Measurements from ENCODE around the gene DNAJC4. TPM values are rescaled to one million over a fixed set of nuclear protein-coding genes. Genes with fewer than 3 reads are reported as not detected.
A peak's percentile ranks its signal among the peaks of the same experiment; 100 is the strongest.

Gene DNAJC4
- total and polyA plus RNA-seq, 2 of the 8 experiments (the other 6 are each of a cell fraction or from before 2014, with no cell fraction given) = 14.6 to 31.0 TPM

- H3K23me2 ChIP-seq (ENCODE audit: low read depth, low read length) = peaks cover 20% of the 10 kb centered on the region
- H3K27me3 ChIP-seq (replicated peaks in 1 of 4; ENCODE audit: control insufficient read depth in 3 of 4, extremely low read depth in 1 of 4, insufficient read depth in 3 of 4, low read length in 3 of 4) = no peaks in the 10 kb centered on the region
- H3K23ac ChIP-seq (ENCODE audit: insufficient read length) = no peak overlapping the region
- peaks cover 6% of the 10 kb centered on the region for H3K79me1 ChIP-seq (ENCODE audit: low read depth, low read length)
- 0 out of 2 replicates have a peak overlapping the region, but pooled peaks have one; percentile 20 for H4K8ac ChIP-seq (ENCODE audit: extremely low read depth, insufficient read depth, low read length)
- CTCF ChIA-PET (ENCODE audit: partially characterized antibody) = interaction anchor here (0.8 to 10.0 kb wide), 13 partner anchors 12 to 59 kb away, joined by 3 to 102 read pairs (median 4); partner anchors contain the start of genes CATSPERZ, ESRRA, FERMT3 and NUDT22
- no peak overlapping the region for H2BK15ac ChIP-seq (ENCODE audit: low read length)
- H2BK120ac ChIP-seq (replicated peaks; ENCODE audit: low read depth, low read length) = no peak overlapping the region
- WGBS, 2 experiments (ENCODE audit: extremely low coverage in 1 of 2, insufficient coverage in 1 of 2, insufficient read length in 1 of 2, insufficient replicate concordance in 2 of 2, low coverage in 1 of 2, low lambda C conversion rate in 2 of 2, missing lambda C conversion rate in 1 of 2) = 74% methylated on average over 5 of the region's 5 CpGs; no CpG with 5 or more reads in 1 of the 2 experiments
- H3K18ac ChIP-seq (ENCODE audit: extremely low read depth, low read length) = no peak overlapping the region
- no peak overlapping the region for H3K14ac ChIP-seq (ENCODE audit: insufficient read length)
- H2BK5ac ChIP-seq (ENCODE audit: low read depth, low read length) = no peak overlapping the region
- H4K5ac ChIP-seq (ENCODE audit: insufficient read length, low read depth, low read length) = no peak overlapping the region
- TF ChIP-seq POLR2A (IDR thresholded peaks at IDR 0.05; ENCODE audit: control extremely low read depth in 1 of 2, low read depth in 2 of 2, low read length in 2 of 2) = no peak
- no peak for TF ChIP-seq FOSL1 (IDR thresholded peaks at IDR 0.05; ENCODE audit: insufficient read depth, low read depth, low read length)
- no peak for TF ChIP-seq SAP30 (IDR thresholded peaks at IDR 0.05; ENCODE audit: insufficient read depth, insufficient replicate concordance, low read length)
- TF ChIP-seq ATF2 (IDR thresholded peaks at IDR 0.05; ENCODE audit: low read length) = no peak
- no peak for TF ChIP-seq TEAD4 (IDR thresholded peaks at IDR 0.05; ENCODE audit: low read depth, low read length)
- TF ChIP-seq POLR2AphosphoS5 (IDR thresholded peaks at IDR 0.05; ENCODE audit: low read depth, low read length) = peak; percentile 56; the same call in 1 of the 2 replicates
- peaks cover 6 to 21% of the 10 kb centered on the region in 2 experiments; a peak in 3 of 4 replicates for H3K79me2 ChIP-seq (ENCODE audit: control insufficient read depth in 1 of 2, insufficient read depth in 2 of 2, low read length in 2 of 2)
- H3K4me3 ChIP-seq (ENCODE audit: extremely low read depth in 1 of 4, insufficient read depth in 2 of 4, low read depth in 3 of 4, low read length in 4 of 4) = no peak overlapping the region
- H3K4me2 ChIP-seq (ENCODE audit: insufficient read depth in 1 of 2, low read depth in 2 of 2, low read length in 2 of 2) = no peak overlapping the region; a peak in 1 of 4 replicates
- no peak overlapping the region for H4K91ac ChIP-seq (replicated peaks; ENCODE audit: insufficient read length, low read length)
- peaks cover 0 to 32% (median 25%) of the 10 kb centered on the region in 4 experiments; a peak in 6 of 7 replicates for H3K4me1 ChIP-seq (replicated peaks in 1 of 4; ENCODE audit: control insufficient read depth in 3 of 4, insufficient read depth in 4 of 4, low read length in 3 of 4)
- H4K20me1 ChIP-seq (replicated peaks in 1 of 2; ENCODE audit: control insufficient read depth in 1 of 2, insufficient read depth in 2 of 2, low read length in 2 of 2) = peaks cover 0 to 13% of the 10 kb centered on the region in 2 experiments
- H3K27ac ChIP-seq (ENCODE audit: low read depth, low read length) = no peak overlapping the region
- no peak overlapping the region for H2AK5ac ChIP-seq (ENCODE audit: low read depth, low read length)
- H2BK12ac ChIP-seq (ENCODE audit: low read depth, low read length) = no peak overlapping the region
- no peaks in the 10 kb centered on the region for H3K9me3 ChIP-seq (ENCODE audit: insufficient read depth in 2 of 2, low read depth in 1 of 2, low read length in 1 of 2)
- no peak overlapping the region for H2BK20ac ChIP-seq (ENCODE audit: low read length)
- H3K56ac ChIP-seq (replicated peaks; ENCODE audit: insufficient read length, low read depth, low read length) = no peak overlapping the region
- no peak overlapping the region for H3K9ac ChIP-seq (replicated peaks in 1 of 4; ENCODE audit: extremely low read depth in 1 of 4, low read depth in 3 of 4, low read length in 3 of 4)
- no peak for DNase-seq (ENCODE audit: low read depth in 1 of 2, low spot score in 2 of 2)
- POLR2A ChIA-PET (ENCODE audit: partially characterized antibody) = interaction anchor here (1.0 to 13.1 kb wide), 16 partner anchors 7 to 96 kb away, joined by 3 to 352 read pairs (median 21); partner anchors contain the start of genes BAD, CCDC88B, DNAJC4 and FERMT3
- H3K36me3 ChIP-seq (ENCODE audit: control insufficient read depth in 2 of 4, insufficient read depth in 4 of 4, low read length in 3 of 4) = peaks cover 0 to 17% (median 4%) of the 10 kb centered on the region in 4 experiments; a peak in 4 of 8 replicates
- FAIRE-seq = no peak
- H3K4ac ChIP-seq (replicated peaks; ENCODE audit: insufficient read length, low read depth, low read length) = no peak overlapping the region
- H2AFZ ChIP-seq (ENCODE audit: low read length) = no peak overlapping the region
Measured at GRCh38 chr11:64244107-64244506, 13.8 kb downstream of the DNAJC4 start.

All from H1 (cell line).